ENCODE data around the gene LRRC4.

LRRC4 gene

DNA sequence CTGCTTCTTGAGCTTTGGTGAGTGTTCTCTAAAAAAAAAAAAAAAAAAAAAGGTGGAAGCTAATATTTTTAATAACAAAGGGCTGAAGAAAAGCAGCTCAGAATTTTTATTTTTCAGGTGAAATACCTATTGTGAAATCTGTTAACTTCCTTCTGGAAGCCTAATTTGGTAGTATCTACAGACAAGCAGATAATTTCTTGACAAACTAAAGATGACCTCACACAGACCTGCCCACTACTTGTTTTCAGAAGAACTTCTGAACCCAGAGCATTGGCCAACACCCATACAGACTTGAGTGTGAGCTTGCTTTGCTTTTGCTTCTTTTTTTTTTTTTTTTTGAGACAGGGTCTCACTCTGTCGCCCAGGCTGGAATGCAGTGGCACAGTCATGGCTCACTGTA, 31.2 kb downstream of the LRRC4 start:
- no peaks in the 10 kb centered on the region for H3K9me2 ChIP-seq (replicated peaks; ENCODE audit: insufficient read depth, low read length)
- no peak for DNase-seq
- TF ChIP-seq EZH2 (optimal IDR thresholded peaks at IDR 0.05; ENCODE audit: low read depth, low read length) (no peak), EZH2phosphoT487 (IDR thresholded peaks at IDR 0.05; ENCODE audit: low read length) (no peak)
- TF ChIP-seq, protein P1, sequence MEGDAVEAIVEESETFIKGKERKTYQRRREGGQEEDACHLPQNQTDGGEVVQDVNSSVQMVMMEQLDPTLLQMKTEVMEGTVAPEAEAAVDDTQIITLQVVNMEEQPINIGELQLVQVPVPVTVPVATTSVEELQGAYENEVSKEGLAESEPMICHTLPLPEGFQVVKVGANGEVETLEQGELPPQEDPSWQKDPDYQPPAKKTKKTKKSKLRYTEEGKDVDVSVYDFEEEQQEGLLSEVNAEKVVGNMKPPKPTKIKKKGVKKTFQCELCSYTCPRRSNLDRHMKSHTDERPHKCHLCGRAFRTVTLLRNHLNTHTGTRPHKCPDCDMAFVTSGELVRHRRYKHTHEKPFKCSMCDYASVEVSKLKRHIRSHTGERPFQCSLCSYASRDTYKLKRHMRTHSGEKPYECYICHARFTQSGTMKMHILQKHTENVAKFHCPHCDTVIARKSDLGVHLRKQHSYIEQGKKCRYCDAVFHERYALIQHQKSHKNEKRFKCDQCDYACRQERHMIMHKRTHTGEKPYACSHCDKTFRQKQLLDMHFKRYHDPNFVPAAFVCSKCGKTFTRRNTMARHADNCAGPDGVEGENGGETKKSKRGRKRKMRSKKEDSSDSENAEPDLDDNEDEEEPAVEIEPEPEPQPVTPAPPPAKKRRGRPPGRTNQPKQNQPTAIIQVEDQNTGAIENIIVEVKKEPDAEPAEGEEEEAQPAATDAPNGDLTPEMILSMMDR (IDR thresholded peaks at IDR 0.05; ENCODE audit: low read length): no peak
- no peak overlapping the region for H3K9ac ChIP-seq (ENCODE audit: low read length)
- H3K27me3 ChIP-seq (replicated peaks; ENCODE audit: insufficient read depth, low read length): no peaks in the 10 kb centered on the region
- H3F3A ChIP-seq (ENCODE audit: insufficient read depth, low read length): peaks cover 29% of the 10 kb centered on the region
- H2AFZ ChIP-seq (ENCODE audit: low read length): no peak overlapping the region
- H3K79me2 ChIP-seq (ENCODE audit: low read length): peaks cover 74% of the 10 kb centered on the region
- H3K27ac ChIP-seq (ENCODE audit: low read length): no peak overlapping the region
- H3K4me3 ChIP-seq (ENCODE audit: low read length): no peak overlapping the region
- H3K36me3 ChIP-seq (replicated peaks; ENCODE audit: insufficient read depth, low read length): no peaks in the 10 kb centered on the region; the same call in none of the 2 replicates
- H4K20me1 ChIP-seq (ENCODE audit: insufficient read depth, low read length): no peaks in the 10 kb centered on the region; the same call in 1 of the 2 replicates
- H3K4me1 ChIP-seq (ENCODE audit: low read length): peaks cover 39% of the 10 kb centered on the region
- no peak overlapping the region for H3K4me2 ChIP-seq (ENCODE audit: low read depth, low read length)
- H3K9me3 ChIP-seq (replicated peaks; ENCODE audit: insufficient read depth, low read length): no peaks in the 10 kb centered on the region

- no peak overlapping the region for H3K4me3 ChIP-seq (ENCODE audit: low read length)
- H3K27ac ChIP-seq (ENCODE audit: low read length): no peak overlapping the region
- no peak overlapping the region for H3K4me2 ChIP-seq (ENCODE audit: low read depth, low read length)
These were observed 32.6 kb downstream of the LRRC4 start for GRCh38 chr7:127998671-127999070.

GRCh38 chr7:127997226-127997922, 33.9 kb downstream of the LRRC4 start:
- TF ChIP-seq, protein P1 (IDR thresholded peaks at IDR 0.05; ENCODE audit: low read length): no peak
- TF ChIP-seq EZH2 (optimal IDR thresholded peaks at IDR 0.05; ENCODE audit: low read depth, low read length) (no peak), EZH2phosphoT487 (IDR thresholded peaks at IDR 0.05; ENCODE audit: low read length) (no peak)
- H3K27ac ChIP-seq (ENCODE audit: low read length): no peak overlapping the region
- H3K36me3 ChIP-seq (replicated peaks; ENCODE audit: insufficient read depth, low read length): no peaks in the 10 kb centered on the region; the same call in none of the 2 replicates
- no peak overlapping the region for H3K9ac ChIP-seq (ENCODE audit: low read length)
- H3K79me2 ChIP-seq (ENCODE audit: low read length): peaks cover 74% of the 10 kb centered on the region
- no peak overlapping the region for H2AFZ ChIP-seq (ENCODE audit: low read length)
- no peak overlapping the region for H3K4me3 ChIP-seq (ENCODE audit: low read length)
- no peaks in the 10 kb centered on the region for H3K9me3 ChIP-seq (replicated peaks; ENCODE audit: insufficient read depth, low read length)
- H3K4me2 ChIP-seq (ENCODE audit: low read depth, low read length): no peak overlapping the region
- H3K9me2 ChIP-seq (replicated peaks; ENCODE audit: insufficient read depth, low read length): no peaks in the 10 kb centered on the region
- H3K27me3 ChIP-seq (replicated peaks; ENCODE audit: insufficient read depth, low read length): no peaks in the 10 kb centered on the region
- H4K20me1 ChIP-seq (ENCODE audit: insufficient read depth, low read length): no peaks in the 10 kb centered on the region
- peaks cover 17% of the 10 kb centered on the region for H3K4me1 ChIP-seq (ENCODE audit: low read length)
- DNase-seq: no peak
- peaks cover 15% of the 10 kb centered on the region; the same call in 1 of the 2 replicates for H3F3A ChIP-seq (ENCODE audit: insufficient read depth, low read length)

More at GRCh38 chr7:127998671-127999070, 32.6 kb downstream of the LRRC4 start:
- DNase-seq: no peak
- no peaks in the 10 kb centered on the region for H3K27me3 ChIP-seq (replicated peaks; ENCODE audit: insufficient read depth, low read length)
- no peaks in the 10 kb centered on the region for H3K9me2 ChIP-seq (replicated peaks; ENCODE audit: insufficient read depth, low read length)
- H3K9ac ChIP-seq (ENCODE audit: low read length): no peak overlapping the region
- H4K20me1 ChIP-seq (ENCODE audit: insufficient read depth, low read length): no peaks in the 10 kb centered on the region
- peaks cover 30% of the 10 kb centered on the region for H3K4me1 ChIP-seq (ENCODE audit: low read length)
- H3F3A ChIP-seq (ENCODE audit: insufficient read depth, low read length): peaks cover 27% of the 10 kb centered on the region
- no peaks in the 10 kb centered on the region for H3K9me3 ChIP-seq (replicated peaks; ENCODE audit: insufficient read depth, low read length)
- H2AFZ ChIP-seq (ENCODE audit: low read length): no peak overlapping the region
- peaks cover 69% of the 10 kb centered on the region for H3K79me2 ChIP-seq (ENCODE audit: low read length)
- no peaks in the 10 kb centered on the region; the same call in none of the 2 replicates for H3K36me3 ChIP-seq (replicated peaks; ENCODE audit: insufficient read depth, low read length)
- no peak for TF ChIP-seq EZH2 (optimal IDR thresholded peaks at IDR 0.05; ENCODE audit: low read depth, low read length)
- TF ChIP-seq EZH2phosphoT487 (IDR thresholded peaks at IDR 0.05; ENCODE audit: low read length): no peak
- TF ChIP-seq, protein P1 (IDR thresholded peaks at IDR 0.05; ENCODE audit: low read length): no peak

All from MM.1S (cell line).